B cell (primary cell): ENCODE results near the gene PRUNE2.

Source experiments
- EZH2 ChIP-seq: IDR thresholded peaks from 2 replicates; pipeline ENCODE4 v1.6.1; 2012; ENCODE audit warnings: borderline replicate concordance, low read depth, mild to moderate bottlenecking, moderate library complexity, low read length; ENCODE audit not compliant: insufficient read depth, poor library complexity, severe bottlenecking
- TF ChIP-seq, protein P1 (sequence below): fragments of 200-600 bp; IDR thresholded peaks from one replicate; pipeline ENCODE4 v1.8.0; 2022; ENCODE audit warnings: antibody characterized with exemption, mild to moderate bottlenecking

GRCh38 chr9:76886318-76886717 lies 19.6 kb downstream of the PRUNE2 start:
- TF ChIP-seq, protein P1, sequence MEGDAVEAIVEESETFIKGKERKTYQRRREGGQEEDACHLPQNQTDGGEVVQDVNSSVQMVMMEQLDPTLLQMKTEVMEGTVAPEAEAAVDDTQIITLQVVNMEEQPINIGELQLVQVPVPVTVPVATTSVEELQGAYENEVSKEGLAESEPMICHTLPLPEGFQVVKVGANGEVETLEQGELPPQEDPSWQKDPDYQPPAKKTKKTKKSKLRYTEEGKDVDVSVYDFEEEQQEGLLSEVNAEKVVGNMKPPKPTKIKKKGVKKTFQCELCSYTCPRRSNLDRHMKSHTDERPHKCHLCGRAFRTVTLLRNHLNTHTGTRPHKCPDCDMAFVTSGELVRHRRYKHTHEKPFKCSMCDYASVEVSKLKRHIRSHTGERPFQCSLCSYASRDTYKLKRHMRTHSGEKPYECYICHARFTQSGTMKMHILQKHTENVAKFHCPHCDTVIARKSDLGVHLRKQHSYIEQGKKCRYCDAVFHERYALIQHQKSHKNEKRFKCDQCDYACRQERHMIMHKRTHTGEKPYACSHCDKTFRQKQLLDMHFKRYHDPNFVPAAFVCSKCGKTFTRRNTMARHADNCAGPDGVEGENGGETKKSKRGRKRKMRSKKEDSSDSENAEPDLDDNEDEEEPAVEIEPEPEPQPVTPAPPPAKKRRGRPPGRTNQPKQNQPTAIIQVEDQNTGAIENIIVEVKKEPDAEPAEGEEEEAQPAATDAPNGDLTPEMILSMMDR, result no peak
- TF ChIP-seq EZH2, result no peak
